T1000 (cell line): ENCODE measurements around the gene SIL1.

Experiments
- DNase-seq: peaks from one replicate; lab custom pipeline; 2025; ENCODE audit warnings: mixed read lengths; lab: John Stamatoyannopoulos, UW

SIL1 gene

DNA sequence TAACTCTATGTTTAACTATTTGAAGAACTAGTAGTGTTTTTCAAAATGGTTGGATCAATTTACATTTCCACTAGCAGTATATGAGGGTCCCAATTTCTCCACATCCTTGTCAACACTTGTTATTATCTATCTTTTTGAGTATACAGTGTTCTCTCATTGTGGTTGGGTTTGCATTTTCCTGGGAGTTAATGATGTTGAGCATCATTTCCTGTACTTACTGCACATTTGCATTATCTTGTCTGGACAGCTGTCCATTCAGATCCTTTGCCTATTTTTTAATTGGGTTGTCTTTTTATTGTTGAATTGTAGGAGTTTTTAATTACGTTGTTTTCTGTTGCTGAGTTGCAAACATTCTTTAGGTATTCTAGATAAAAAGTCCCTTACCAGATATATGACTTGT, 219.6 kb downstream of the SIL1 start:
- no peak for DNase-seq

DNA sequence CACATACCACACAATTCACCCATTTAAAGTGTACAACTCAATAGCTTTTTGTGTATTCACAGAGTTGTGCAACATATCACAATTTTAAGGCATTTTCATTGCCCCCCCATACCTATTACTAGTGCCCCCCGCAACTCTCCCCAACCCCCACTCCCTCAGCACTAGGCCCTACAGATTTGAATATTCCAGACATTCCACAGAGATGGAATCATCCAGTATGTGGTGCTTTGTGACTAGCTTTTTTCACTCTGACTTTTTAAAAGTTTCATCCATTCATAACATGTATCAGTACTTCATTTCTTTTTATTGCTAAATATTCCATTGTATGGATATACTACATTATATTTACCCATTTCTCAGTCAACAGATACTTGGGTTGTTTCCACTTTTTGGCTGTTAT, 220.1 kb downstream of the SIL1 start:
- DNase-seq: no peak

DNA sequence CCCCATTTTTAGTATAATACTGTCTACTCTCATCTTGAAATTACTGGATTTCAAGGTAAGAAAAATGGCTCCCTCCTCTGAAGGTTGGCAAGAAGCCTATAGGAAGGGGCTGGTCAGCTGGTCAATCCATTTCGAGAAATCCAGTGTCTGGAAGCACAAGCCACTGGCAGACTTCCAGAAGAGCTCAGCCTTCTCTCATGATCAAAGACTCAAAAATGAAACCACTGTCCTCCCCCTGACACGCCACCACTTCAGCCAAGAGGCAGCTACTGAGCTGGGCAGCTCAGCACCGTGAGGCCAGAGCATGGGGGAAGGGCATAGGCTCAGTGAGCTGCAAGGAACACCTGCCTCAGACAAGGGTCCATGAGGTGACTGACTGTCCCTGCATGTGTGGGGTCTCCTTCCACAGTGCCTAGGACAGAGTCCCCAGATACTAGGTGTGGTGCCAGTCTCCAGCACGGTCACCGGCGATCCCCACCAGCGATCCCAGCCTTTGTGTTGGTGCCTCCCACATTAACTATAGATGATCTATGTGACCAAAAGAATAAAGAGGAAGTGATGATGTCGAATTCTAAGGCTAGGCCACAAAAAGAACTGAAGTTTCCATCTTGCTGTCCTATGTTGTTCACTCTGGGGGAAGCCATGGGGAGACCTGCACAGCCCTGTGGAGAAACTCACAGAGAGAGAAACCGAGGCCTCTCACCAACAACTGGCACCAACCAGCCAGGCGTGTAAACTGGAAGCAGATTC, 222.9 kb downstream of the SIL1 start:
- DNase-seq: no peak

DNA sequence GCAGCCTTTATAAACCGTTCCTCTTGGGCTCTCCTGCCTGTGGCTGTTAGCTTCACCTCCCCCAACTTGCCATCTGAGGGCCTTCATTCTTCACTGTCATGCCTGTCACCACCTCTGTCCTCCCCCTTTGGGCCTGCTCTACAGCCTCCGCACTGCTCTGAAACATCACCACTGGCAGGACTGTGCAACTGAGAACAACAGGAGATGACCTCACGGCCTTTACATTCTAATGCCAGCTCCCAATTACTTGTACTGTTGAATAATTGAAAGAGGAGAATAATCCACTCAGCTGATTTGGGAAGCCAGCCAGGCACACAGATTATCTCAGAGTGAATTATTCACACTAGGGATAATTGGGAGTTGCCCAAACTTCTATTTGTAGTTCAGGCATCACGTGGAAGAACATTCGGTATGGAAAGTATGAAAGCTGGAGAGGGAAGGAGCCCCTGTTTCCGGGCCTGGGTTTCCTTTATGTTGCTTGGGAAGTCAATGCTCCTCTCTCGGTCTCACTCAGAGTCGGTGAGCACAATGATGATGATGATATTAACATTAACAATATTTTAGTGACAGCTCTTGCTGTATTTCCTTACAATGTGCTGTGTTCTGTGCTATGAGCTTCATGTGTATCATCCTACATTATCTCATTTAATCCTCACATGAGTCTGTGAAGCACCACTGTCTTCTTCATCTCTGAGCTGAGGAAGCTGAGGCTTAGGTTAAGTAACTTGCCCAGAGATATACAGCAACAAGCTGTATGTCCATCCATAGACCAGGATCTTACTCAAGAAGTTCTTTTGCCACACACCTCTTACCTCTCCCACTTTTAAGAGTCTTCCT, 223.7 kb downstream of the SIL1 start:
- no peak for DNase-seq

DNA sequence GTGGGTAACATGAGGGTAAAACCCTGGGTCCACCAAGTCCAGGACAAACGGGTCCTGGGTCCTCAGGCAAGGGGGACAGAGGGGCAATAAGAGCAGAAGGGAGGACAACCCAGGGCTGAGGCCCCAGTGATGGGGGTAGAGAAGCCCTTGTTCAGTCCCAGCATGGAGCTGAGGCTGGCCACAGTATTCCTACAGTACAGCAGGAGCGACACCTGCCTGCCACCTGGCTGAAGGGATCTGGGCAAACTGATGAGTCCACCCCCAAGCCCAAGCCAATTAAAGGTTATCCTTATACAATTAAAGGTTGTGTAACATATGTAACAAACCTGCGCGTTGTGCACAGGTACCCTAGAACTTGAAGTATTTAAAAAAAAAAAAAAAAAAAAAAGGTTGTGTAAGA, 225.3 kb downstream of the SIL1 start:
- DNase-seq: no peak

DNA sequence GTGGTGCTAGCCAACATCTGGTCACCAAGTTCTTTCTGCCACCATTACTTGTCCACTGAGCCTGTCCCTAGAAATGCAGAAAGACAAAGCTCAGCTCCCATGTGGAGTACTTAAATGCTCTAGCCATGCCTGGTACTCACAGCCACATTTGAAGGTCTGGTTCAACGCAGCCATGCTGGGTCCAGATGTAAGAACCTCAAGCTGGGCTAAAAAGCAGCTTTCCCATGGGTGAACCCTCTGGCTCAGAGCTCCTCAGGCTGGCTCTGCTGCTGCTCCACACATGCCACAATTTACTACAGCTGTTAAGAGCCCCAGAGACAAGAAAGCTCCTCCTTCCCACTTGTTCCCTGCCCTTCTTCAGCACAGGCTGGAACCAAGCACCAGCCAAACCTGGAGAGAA, 225.9 kb downstream of the SIL1 start:
- DNase-seq: no peak

DNA sequence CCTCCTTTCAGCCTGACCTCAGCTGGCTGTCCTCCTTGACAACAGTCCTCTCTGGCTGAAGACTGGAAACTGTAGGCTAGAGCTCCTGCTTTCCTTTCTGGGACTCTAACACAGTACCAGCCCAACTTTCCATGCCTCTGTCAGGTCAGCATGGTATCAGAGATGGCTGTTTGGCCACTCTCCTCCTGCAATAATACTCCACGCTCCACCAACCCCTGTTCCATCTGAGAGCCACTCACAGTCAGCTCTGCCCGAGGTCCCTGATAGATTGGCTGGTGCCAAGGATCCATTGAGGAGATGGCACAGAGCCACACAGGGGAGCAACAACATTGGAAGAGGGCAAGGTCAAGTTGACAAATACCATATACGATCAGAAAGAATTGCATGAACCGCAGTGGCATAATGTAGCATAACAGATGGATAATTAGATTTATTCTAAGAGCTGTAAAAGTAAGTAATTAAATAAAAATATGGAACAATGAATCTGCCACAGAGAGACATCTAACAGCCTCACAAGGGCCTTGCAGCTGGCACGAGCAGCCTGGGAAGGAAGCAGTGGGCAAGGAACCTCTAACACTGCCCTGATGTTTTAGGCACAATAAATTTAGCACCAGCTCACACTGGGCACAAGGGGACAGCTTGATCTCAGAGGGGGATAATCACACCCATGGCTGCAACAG, 228.7 kb downstream of the SIL1 start:
- DNase-seq: no peak

DNA sequence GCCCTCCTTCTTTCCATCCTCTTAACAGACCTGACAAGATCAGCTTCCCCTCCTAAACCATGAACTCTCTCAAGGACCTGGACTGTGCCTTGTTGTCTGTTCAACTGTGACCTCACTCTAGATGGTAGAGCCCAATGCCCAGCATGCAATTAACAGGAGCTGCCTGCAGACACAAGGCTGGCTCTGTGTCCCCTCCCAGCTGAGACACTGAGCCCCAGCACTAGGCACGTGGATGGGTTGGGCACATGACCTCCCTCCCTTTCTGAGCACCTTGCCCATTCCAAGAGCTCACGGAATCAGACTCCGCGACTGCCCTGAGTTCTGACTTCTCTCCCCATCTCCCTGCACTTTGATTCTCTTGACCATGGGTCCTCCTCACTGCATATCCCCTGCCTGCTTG, 229.6 kb downstream of the SIL1 start:
- DNase-seq: no peak

DNA sequence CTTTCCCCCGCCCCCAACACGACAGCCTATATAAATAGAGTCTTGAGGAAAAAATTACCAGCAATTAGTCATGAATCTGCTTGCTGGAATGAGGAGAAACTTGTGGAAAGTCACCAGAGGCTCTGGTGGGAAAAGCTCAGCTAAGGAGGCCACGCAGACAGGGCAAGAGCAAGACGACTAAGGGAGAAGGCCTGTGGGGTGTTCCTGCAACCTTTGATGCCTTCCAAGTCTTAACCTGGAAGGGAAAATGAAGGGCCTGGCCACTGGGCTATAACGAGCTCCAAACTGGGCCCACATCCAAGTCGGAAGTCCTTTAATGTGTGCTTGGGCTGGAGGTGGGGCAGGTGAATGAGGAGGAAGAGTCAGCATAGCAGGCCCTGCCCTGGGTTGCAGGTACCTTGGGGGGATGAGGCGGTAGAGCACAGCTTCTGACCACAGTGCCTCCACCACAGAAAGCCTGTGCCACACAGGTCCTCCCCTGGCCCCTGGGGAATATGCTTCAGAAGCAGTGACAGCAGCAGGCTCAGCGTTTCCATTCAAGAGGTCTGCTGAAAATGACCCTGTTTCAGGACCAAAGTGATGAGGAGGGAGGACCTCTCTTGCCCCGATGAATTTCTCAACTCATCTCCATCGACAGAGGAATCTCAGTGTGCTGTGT, 230.2 kb downstream of the SIL1 start:
- DNase-seq: no peak

DNA sequence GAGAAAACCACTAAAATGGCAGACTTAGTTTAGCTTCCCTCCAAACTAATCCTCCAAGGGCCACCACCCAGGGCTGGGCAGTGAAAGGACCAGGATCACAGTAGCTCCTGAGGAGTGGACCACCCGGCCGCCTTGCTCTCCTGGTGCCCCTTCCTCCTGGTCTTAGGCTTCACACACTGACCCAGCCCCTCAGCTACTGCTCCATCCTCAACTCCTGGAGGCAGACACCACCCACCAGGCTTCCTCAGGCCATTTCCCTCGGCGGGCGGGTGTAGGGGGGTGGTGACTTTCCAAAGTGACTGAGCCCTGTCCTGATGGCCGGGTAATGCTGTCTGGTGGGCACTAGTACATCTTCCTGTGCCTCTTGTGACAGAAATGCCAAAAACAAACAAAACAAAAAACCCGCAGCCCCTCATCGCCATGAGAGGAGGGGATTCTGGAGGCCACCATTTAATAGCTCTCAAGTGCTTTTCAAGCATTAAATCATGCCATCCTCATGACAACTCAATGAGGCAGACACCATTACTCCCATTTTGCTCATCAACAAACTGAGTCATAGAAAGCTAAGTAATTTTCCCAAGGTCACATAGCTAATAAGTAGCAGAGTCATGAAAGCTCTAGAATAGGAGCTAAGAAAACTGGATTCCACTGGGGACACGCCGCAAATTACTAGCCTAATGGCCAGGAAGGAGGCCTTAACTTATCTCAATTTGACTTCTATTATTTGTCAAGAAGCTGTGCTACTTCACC, 231.8 kb downstream of the SIL1 start:
- no peak for DNase-seq

DNA sequence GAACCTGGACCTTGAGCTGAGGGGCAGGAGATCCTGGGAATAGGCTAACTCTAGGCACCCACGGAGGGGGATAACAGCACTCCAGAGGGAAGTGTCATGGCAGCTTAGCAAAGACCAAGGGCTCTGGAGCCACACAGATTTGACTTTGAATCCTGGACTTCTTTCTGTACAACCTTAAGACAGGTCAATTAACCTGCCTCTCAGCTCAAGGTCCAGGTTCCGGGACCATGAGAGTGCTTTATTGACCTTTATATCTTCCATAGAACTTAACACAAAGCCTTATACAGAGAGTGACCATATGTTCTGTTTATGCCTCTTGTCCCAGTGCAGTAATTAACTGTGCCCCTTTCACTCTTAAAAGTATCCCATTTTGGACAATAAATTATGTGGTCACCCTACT, 232.5 kb downstream of the SIL1 start:
- no peak for DNase-seq

DNA sequence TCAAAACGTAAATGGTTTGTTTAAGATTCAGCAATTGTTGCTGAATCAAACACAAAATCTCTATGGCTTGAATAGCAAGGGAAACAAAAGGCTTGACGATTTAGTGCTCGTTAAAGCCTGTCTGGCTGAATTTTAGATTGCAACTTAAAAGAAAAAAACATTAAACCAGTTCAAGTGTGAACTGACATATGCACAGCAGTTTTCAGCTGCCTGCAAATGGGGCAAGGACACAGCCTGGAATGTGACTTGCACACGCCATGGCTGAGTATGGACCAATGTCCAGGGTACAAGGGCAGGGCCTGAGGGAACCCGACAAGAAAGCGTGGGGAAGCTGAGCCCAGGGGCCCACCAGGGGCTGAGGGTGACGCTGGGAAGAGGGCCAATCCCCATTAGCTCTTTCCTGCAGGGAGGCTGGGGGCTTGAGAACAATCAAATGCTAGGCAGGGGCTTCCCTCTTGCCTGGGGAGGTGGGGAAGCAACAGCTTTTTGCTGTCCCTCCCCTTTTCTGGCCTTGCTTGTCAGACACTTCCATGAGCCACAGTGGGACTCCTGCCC, 233.4 kb downstream of the SIL1 start:
- no peak for DNase-seq

DNA sequence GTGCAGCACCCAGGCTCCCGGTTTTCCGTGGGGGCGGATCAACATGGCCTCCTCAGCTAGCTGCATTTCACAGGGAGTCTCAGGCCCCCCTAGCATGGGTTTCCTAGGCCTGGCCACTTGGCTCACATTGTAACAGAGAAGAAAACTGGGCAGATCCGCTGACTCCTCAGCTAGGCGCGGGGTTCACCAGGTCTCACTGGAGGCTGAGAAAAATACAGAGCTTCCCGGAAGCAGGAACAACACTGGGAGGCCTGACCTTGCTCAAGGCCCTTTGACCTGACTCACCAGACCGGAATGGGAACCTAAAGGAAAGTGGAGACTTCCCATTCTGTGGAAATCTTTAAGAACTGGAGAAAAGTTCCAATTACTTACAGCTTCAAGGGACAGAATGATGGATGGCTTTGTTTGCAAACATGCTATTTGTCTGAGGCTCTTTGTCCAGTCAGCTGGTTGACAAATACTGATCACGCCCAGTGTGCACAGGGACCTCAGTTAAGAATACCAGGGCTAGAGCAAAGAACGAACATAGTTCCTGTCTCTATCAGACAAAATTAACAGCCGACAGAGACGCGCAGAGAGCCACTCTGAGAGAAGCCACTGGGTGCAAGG, 234.3 kb downstream of the SIL1 start:
- DNase-seq: no peak

DNA sequence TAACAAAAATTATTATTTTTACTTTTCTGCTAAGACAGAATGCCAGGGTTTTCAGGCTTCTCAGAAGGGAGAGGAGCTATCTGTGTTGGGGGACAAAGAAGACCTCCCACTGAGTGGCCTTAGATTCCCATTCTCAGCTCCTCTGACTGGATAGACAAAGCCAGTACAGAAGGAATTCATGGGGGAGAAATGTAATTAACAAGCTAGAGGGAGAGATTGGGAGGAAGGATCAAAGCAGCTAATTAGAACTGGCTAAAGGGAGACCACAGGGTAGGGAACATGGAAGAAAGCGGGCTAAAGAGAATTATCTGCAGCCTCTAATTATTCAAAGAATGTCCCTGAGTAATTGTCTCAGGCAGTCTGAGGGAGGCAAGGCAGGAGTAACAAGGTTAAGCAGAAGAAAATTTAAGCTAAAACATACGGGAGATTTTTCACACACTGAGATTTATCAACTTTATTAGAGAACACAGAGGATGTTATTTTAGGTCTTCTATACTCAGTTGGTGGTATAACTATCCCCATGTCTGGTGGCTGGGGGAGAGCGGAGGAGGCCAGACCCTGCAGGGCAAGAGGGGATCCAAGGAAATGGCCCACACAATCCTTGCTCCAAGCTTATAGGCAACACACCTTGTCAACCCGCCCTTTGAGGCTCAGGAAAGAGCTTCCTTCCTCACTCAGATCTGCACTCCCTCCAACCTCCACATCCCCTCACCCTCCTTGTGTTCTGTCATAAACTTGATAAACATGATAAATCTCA, 235.4 kb downstream of the SIL1 start:
- DNase-seq: no peak

DNA sequence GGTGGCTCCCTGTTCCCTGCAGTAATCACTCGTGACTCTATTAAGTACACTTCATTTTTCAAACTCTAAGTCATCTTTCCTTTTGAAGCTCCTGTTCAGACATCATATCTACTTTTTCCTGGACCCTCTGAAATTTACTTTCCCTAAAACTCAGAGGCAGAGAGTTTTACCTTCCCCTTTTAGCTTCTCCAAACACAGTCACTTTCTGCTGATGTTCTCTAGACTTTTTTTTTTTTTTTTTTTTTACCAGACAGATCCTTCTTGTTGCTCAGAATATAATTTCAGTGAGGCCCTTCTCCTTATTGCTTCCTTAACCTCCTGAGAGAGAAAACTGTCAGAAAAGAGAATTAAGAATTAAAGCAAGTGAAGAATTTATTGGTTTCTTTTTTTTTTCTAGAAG, 236.4 kb downstream of the SIL1 start:
- no peak for DNase-seq

DNA sequence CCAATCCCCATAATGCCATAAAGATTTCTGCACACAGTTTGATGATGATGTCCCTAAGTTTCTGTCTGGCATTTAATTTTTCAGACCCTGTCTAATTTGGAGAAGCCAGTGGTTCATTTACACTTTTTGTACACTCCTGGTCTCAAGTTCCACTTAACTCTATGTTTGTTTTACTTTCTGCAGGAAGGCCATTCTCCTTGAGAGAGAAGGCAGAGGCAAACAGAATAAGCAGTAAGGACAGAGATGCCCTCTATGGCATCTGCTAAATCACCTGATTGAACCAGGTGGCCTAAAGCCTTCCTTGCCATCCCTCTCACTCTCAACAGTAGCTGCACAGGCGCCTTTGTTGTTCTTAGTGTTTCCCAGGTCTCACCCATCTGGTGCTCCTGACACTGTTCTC, 236.9 kb downstream of the SIL1 start:
- DNase-seq: no peak

DNA sequence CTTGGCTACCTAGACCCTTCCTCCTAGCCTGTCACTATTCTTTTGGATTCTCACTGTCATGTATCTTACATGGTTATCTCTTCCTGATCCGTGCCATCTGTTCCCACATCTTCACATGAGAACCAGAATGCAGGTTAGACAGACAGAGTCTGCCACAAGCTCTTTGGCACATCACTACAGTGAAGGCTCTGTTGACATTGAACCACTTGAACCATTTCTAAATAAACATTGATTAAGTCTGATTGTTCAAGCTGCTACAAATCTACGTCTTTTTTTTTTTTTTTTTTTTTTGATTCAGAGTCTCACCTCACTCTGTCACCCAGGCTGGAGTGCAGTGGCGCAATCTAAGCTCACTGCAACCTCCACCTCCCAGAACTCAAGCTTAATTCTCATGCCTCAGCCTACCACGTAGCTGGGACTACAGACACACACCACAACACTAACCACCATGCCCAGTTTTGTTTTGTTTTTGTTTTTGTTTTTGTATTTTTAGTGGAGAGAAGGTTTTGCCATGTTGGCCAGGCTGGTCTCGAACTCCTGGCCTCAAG, 237.9 kb downstream of the SIL1 start:
- no peak for DNase-seq

DNA sequence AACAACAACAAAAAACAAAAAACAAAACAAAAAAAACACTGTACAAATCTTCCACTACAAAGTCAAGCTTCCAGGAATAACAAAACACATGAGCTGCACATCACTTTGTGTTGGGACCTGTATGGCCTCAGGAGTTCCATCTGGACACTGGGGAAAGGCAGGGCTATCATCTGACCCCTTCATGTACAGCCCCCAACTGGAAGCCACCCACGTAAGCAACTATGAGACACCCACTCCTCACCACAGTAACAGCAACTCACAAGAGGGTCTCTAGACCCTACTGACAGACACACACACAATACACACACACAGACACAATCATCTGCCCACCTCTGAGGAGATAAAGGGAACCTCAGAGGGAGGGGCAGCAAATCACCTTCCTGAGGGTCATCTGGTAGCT, 241.4 kb downstream of the SIL1 start:
- no peak for DNase-seq

DNA sequence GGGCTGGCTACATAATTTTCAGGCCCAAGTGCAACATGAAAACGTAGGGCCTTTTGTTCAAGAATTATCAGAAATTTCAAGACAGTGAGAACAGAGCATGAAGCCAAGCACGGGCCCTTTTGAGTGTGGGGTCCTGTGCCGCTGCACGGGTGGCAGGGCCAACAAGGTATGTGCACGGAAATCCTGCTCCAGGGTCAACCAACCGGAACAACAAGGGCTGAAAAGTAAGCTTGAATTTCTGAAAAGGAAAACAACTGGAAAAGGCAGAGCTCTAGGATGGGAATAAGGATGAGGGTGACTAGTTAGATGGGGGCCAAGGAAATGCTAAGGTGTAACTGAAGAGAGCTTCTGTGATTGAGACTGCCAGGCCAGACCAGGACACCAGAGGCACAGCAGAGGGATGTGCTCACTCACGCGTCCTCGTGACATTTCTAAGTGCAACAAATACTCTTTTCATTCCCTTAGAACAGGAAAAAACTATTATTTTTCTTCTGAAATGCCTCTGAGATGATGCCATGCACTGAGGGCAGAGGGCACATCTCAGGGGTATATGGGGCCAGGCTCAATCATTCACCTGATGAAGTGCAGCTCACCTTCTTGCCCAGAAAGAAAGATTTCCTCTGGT, 242.4 kb downstream of the SIL1 start:
- DNase-seq: no peak
